ENCODE measurements around the gene PTCD1.

DNA sequence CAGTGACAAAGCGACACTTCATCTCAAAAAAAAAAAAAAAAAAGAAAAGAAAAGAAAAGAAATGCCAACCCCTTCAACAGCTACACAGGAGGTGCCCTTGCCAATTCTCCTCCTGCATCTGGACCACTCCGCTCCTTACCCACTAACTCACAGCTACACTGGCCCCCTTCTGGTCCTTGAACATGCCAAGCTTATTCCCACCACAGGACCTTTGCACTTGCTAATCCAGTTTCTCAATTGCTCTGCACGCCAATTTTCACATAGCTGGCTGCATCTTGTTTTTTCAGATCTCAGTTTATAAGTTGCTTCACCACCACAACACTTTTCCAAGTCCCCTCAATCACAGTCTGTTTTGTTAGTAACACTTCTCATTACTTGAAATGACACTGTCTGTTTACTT, 35.7 kb downstream of the PTCD1 start:
- TF ChIP-seq, protein P1, sequence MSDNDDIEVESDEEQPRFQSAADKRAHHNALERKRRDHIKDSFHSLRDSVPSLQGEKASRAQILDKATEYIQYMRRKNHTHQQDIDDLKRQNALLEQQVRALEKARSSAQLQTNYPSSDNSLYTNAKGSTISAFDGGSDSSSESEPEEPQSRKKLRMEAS (CRISPR knock-in tag; IDR thresholded peaks at IDR 0.05) = no peak
- TF ChIP-seq, protein P2, sequence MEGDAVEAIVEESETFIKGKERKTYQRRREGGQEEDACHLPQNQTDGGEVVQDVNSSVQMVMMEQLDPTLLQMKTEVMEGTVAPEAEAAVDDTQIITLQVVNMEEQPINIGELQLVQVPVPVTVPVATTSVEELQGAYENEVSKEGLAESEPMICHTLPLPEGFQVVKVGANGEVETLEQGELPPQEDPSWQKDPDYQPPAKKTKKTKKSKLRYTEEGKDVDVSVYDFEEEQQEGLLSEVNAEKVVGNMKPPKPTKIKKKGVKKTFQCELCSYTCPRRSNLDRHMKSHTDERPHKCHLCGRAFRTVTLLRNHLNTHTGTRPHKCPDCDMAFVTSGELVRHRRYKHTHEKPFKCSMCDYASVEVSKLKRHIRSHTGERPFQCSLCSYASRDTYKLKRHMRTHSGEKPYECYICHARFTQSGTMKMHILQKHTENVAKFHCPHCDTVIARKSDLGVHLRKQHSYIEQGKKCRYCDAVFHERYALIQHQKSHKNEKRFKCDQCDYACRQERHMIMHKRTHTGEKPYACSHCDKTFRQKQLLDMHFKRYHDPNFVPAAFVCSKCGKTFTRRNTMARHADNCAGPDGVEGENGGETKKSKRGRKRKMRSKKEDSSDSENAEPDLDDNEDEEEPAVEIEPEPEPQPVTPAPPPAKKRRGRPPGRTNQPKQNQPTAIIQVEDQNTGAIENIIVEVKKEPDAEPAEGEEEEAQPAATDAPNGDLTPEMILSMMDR (IDR thresholded peaks at IDR 0.05) = no peak
- TF ChIP-seq, protein P3, sequence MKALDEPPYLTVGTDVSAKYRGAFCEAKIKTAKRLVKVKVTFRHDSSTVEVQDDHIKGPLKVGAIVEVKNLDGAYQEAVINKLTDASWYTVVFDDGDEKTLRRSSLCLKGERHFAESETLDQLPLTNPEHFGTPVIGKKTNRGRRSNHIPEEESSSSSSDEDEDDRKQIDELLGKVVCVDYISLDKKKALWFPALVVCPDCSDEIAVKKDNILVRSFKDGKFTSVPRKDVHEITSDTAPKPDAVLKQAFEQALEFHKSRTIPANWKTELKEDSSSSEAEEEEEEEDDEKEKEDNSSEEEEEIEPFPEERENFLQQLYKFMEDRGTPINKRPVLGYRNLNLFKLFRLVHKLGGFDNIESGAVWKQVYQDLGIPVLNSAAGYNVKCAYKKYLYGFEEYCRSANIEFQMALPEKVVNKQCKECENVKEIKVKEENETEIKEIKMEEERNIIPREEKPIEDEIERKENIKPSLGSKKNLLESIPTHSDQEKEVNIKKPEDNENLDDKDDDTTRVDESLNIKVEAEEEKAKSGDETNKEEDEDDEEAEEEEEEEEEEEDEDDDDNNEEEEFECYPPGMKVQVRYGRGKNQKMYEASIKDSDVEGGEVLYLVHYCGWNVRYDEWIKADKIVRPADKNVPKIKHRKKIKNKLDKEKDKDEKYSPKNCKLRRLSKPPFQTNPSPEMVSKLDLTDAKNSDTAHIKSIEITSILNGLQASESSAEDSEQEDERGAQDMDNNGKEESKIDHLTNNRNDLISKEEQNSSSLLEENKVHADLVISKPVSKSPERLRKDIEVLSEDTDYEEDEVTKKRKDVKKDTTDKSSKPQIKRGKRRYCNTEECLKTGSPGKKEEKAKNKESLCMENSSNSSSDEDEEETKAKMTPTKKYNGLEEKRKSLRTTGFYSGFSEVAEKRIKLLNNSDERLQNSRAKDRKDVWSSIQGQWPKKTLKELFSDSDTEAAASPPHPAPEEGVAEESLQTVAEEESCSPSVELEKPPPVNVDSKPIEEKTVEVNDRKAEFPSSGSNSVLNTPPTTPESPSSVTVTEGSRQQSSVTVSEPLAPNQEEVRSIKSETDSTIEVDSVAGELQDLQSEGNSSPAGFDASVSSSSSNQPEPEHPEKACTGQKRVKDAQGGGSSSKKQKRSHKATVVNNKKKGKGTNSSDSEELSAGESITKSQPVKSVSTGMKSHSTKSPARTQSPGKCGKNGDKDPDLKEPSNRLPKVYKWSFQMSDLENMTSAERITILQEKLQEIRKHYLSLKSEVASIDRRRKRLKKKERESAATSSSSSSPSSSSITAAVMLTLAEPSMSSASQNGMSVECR (CRISPR knock-in tag; IDR thresholded peaks at IDR 0.05; ENCODE audit: borderline replicate concordance) = no peak
- no peak for TF ChIP-seq ETV6 (CRISPR knock-in tag; IDR thresholded peaks at IDR 0.05)
- TF ChIP-seq, protein P4, sequence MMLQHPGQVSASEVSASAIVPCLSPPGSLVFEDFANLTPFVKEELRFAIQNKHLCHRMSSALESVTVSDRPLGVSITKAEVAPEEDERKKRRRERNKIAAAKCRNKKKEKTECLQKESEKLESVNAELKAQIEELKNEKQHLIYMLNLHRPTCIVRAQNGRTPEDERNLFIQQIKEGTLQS (CRISPR knock-in tag; conservative IDR thresholded peaks at IDR 0.05) = no peak
- TF ChIP-seq, protein P5, sequence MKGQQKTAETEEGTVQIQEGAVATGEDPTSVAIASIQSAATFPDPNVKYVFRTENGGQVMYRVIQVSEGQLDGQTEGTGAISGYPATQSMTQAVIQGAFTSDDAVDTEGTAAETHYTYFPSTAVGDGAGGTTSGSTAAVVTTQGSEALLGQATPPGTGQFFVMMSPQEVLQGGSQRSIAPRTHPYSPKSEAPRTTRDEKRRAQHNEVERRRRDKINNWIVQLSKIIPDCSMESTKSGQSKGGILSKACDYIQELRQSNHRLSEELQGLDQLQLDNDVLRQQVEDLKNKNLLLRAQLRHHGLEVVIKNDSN (CRISPR knock-in tag; IDR thresholded peaks at IDR 0.05) = no peak
- TF ChIP-seq, protein P6, sequence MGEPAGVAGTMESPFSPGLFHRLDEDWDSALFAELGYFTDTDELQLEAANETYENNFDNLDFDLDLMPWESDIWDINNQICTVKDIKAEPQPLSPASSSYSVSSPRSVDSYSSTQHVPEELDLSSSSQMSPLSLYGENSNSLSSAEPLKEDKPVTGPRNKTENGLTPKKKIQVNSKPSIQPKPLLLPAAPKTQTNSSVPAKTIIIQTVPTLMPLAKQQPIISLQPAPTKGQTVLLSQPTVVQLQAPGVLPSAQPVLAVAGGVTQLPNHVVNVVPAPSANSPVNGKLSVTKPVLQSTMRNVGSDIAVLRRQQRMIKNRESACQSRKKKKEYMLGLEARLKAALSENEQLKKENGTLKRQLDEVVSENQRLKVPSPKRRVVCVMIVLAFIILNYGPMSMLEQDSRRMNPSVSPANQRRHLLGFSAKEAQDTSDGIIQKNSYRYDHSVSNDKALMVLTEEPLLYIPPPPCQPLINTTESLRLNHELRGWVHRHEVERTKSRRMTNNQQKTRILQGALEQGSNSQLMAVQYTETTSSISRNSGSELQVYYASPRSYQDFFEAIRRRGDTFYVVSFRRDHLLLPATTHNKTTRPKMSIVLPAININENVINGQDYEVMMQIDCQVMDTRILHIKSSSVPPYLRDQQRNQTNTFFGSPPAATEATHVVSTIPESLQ (CRISPR knock-in tag; IDR thresholded peaks at IDR 0.05) = no peak
- TF ChIP-seq FOXJ3 (CRISPR knock-in tag; IDR thresholded peaks at IDR 0.05; ENCODE audit: borderline replicate concordance) = no peak
- TF ChIP-seq TEAD4 (CRISPR knock-in tag; IDR thresholded peaks at IDR 0.05) = no peak
- TF ChIP-seq ZNF121 (CRISPR knock-in tag; IDR thresholded peaks at IDR 0.05) = no peak
- no peak for TF ChIP-seq CREB1 (CRISPR knock-in tag; IDR thresholded peaks at IDR 0.05)

Measured in WTC11 (cell line).